NCI-H526 (cell line): ENCODE results near the gene CD27.
"Not testable (repeated sequence)": the region's sequence is repeated elsewhere in the genome, so short reads cannot be mapped to it uniquely, and the experiment has no call there.

Experiments used
- DNase-seq, 2 experiments: peaks; one replicate each; lab custom pipeline; 2025; lab: John Stamatoyannopoulos, UW

CD27 gene

GRCh38 chr12:6461401-6462233 lies 16.9 kb downstream of the CD27 start:
- DNase-seq: no peak

- no peak for DNase-seq
Measured at GRCh38 chr12:6462234-6462995, 17.7 kb downstream of the CD27 start.

GRCh38 chr12:6463216-6463615 lies 18.5 kb downstream of the CD27 start:
- DNase-seq: no peak

DNA sequence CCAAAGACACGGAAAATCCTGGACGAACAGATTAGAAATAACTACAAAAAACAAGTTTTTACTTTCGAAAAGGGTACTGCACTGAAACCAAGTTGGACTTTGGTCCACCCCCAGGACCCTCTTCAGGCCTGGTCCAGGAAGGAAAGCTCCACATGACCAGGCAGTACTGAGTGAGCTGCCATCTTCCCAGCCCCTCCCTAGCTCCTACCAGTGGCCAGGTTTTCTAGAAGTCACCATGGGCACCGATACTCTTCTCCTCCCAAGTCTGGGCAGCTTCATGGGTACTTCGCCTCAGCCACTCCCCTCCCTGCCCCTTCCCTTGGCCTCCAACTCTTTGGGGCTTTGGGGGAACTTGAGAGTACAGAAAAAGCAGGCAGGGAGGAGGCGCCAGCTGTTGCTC lies 19.1 kb downstream of the CD27 start:
- no peak for DNase-seq

DNA sequence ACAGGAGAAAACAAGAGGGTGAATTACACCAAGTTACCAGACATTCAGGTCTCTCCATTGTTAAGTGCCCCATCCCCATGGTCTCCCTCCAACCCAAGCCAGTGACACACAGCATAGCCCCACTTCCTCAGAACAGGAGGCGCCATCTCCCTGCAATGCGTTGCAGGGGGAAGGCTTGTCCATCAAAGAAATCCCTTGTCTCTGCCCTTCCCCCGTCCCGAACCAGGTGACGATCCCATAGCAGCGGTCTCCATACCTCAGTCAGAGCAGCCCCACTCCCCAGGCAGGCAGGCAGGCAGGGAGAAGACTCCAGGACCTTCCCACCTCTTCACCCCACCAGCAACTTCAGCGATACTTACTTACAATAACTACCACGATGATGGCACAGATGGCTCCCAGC lies 19.8 kb downstream of the CD27 start:
- no peak for DNase-seq

GRCh38 chr12:6465467-6466183 lies 20.9 kb downstream of the CD27 start:
- peak; percentile 35 to 83 for DNase-seq

- DNase-seq: no peak
Measured at GRCh38 chr12:6466184-6466573, 21.4 kb downstream of the CD27 start.

GRCh38 chr12:6466751-6467150 lies 22.0 kb downstream of the CD27 start:
- not testable (repeated sequence) for DNase-seq

DNA sequence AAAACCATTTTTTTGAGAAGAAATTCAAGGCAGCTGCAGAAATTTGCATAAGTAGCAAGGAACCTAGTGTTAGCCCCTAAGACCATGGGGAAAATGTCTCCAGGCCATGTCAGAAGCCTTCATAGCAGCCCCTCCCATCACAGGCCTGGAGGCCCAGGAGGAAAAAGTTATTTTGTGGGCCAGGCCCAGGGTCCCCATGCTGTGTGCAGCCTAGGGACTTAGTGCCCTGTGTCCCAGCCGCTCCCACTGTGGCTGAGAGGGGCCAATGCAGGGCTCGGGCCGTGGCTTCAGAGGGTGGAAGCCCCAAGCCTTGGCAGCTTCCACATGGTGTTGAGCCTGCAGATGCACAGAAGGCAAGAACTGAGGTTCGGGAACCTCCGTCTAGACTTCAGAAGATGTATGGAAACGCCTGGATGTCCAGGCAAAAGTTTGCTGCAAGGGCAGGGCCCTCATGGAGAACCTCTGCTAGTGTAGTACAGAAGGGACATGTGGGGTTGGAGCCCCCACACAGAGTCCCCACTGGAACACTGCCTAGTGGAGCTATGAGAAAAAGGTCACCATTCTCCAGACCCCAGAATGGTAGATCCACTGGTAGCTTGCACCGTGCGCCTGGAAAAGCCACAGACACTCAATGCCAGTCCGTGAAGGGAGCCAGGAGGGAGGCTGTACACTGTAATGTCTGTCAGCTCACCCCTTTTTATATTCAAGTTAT lies 23.0 kb downstream of the CD27 start:
- not testable (repeated sequence) for DNase-seq

- no peak for DNase-seq
Measured at GRCh38 chr12:6468283-6468575, 23.5 kb downstream of the CD27 start.

DNA sequence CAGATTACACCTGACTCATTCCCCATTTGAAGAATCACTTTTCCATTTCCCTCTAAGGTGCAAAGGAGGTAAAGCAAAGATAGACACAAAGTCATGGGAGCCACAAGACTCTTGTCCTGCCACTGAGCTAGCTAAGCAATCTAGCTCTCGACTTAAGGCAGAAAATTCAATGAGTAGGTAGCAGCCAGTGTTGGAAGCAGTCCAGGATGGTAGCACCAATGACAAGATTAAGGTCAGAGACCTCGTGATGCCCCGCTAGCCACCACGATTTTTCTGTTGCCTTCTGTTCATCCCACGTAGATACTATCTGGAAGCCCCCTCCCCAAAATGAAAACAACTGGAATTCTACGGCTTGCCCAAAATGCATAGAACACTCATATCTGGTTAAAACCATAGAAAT lies 24.3 kb downstream of the CD27 start:
- no peak for DNase-seq

DNA sequence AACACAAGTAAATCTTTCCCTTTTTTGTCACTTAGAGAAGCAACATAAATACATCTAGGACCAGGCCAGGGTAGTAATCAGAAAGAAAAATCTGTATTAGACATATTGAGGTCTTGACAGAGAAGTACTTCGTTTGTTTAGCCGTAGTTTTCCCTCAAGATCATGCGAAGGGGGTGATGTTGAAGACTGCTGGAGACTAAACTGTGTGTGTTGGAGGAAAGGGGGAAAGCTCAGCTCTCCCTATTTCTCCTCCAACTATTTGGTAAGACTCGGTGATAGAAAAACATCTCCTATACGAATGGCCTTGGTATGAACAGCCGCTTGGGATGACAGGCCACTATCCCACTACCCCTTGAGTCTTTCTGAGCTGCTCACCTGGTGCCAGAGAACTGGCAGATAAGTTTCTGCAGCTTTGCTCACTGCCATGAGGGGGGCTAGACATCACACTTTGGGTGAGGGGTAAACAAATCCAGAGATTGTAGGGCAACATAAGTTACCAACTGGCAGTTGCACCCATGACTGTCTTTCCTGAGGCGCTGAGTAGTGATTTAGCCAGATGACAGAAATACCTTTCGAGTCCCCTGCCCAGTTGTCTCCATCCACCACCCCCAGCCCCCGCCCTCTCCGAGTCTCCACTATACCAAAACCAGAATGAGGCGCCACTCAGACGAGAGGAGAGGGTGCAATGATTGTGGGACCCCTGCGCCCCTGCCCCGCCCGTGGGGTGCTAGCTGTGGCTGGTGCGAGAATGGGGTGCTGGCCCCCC lies 25.0 kb downstream of the CD27 start:
- no peak for DNase-seq

DNA sequence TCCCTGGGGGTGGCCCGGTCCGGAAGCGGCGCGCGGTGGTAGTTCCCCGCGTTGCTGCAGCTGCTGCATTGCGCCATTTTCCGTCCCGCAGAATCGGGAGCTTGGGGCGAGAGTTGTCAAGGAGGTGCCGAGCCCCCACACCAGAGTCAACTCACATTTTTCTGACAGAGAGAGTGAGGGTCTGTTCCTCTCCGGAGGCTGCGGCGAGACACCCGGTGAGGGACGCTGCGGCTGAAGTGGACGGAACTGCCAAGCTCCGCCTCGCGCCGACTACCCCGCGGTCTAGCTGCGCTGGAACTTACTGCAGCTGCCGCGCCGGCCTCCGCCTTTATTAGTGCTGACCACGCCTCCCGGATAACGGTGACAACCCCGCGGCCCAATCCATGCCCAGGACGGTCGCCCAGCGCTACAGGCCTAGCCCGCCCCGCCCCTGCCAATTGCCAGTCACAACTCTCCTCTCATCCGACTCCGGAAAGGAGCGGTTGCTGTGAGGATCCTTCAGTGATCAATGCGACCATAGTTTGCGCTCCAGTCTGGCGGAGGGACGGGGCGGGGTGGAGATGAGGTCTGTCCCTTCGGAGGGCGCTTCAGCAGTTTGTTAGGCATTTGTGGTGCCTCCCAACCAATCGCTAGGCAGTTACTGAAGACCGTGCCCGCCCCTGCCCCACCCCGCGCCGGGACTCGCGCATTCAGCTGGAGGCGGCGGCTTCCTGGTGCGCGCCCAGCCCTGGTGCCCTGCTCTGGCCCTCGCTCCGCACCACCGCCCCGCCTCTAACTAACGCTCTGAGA lies 25.8 kb downstream of the CD27 start, which contains the start of gene VAMP1:
Gene VAMP1, minus strand, starts transcription at position 303 of the 789 bp plus-strand sequence. Its CDS starts 146 bp downstream, at position 157.
- peak; percentile 95 to 99 for DNase-seq

DNA sequence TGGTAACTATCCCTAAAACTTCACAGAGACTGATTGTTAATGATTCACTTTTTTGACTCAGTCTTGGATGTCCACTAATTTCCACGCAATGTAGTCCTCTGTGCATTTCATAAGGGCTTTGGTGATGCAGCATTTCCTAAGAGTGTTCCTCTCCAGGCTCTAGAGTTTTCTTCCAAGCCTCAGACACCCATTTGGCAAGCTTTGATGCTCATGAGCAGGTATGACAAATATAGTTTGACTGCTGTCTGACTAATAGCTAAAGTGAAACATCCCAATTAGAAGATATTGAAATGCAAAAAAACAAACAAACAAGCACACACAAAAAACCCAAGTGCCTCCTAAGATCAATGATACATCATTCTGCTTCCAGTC lies 27.2 kb downstream of the CD27 start:
- DNase-seq: no peak

DNA sequence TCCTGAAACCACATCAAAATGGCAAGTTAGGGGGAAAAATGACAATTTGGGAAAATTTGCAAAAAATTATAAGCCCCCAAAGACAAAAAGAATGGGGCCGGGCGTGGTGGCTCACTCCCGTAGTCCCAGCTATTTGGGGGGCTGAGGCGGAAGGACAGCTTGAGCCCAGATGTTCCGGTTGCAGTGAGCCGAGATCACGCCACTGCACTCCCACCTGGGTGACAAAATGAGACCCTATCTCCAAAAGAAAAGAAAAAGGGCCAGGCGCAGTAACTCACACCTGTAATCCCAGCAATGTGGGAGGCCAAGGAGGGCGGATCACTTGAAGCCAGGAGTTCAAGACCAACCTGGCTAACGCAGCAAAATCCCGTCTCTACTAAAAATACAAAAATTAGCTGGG lies 27.7 kb downstream of the CD27 start:
- DNase-seq: no peak

GRCh38 chr12:6475233-6475975 lies 30.6 kb downstream of the CD27 start:
- DNase-seq: not testable (repeated sequence)

DNA sequence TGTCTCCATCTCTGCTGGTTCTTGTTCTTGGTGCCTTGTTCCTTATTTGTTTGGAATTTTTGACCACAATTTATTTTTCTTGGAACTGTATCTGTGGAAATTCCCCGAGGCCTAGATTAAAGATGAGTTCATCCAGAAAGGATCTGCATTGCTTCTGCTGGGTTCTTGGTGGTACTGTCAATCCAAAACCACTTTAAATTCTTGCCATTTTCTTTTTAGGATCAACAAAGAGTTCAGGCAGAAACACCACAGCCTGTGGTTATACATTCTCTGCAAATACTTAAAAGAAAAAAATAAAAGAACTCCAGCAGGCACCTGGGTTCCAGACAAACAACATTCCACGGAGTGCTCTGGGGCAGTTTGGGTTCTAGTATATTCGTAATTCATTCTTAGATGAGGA lies 31.7 kb downstream of the CD27 start:
- no peak for DNase-seq

- not testable (repeated sequence) for DNase-seq
Measured at GRCh38 chr12:6477601-6478377, 33.0 kb downstream of the CD27 start.

GRCh38 chr12:6478416-6478815 lies 33.7 kb downstream of the CD27 start:
- DNase-seq: no peak
